Body of pancreas (tissue), 4 donors: Measurements from ENCODE around the gene KRTAP5-10. TPM values are rescaled to one million over a fixed set of nuclear protein-coding genes. Genes with fewer than 3 reads are reported as not detected.

Experiments
- ATAC-seq: fragments of 150-250 bp; one replicate; pipeline ENCODE4 v1.9.1; 2016
- DNase-seq, 4 donors: peaks; one replicate each; pipeline ENCODE4 v3.0.0-alpha.2; 2019
- H3K27ac ChIP-seq, 4 donors: fragments of 200-600 bp; sonication (generic); 1 replicate in 3 of 4; 2 replicates in 1 of 4; pipeline versions ENCODE4 v1.5.1 to v1.6.1; 2016 to 2019; ENCODE audit warnings: mild to moderate bottlenecking in 1 of 4, mixed read lengths in 1 of 4, moderate library complexity in 1 of 4
- H3K27me3 ChIP-seq, 2 donors: fragments of 200-600 bp; sonication (generic); one replicate each; pipeline ENCODE4 v1.6.0; 2016; ENCODE audit warnings: mild to moderate bottlenecking in 1 of 2
- H3K36me3 ChIP-seq, 2 donors: fragments of 200-600 bp; sonication (generic); replicated peaks in 1 of 2; 2 replicates each; pipeline ENCODE4 v1.5.1; 2016; ENCODE audit warnings: low read depth in 2 of 2; ENCODE audit not compliant: insufficient read depth in 1 of 2
- H3K4me1 ChIP-seq: fragments of 200-600 bp; sonication (generic); one replicate; pipeline ENCODE4 v1.6.0; 2016
- H3K4me3 ChIP-seq, 2 donors: fragments of 200-600 bp; sonication (generic); 1 replicate in 1 of 2; 2 replicates in 1 of 2; pipeline ENCODE4 v1.5.1; 2016 to 2019
- H3K9me3 ChIP-seq, 3 donors: fragments of 200-600 bp; sonication (generic); 1 replicate in 2 of 3; 2 replicates in 1 of 3; pipeline ENCODE4 v1.5.1; 2016
- CTCF ChIP-seq, 7 experiments: fragments of 450-650 bp in 4 of 7; fragments of 200-600 bp in 3 of 7; sonication (generic) in 3 of 7; IDR thresholded peaks; one replicate each; pipeline ENCODE4 v1.5.1; 2016 to 2019; ENCODE audit warnings: antibody characterized with exemption in 7 of 7
- POLR2A ChIP-seq, 3 donors: fragments of 450-650 bp; IDR thresholded peaks; one replicate each; pipeline ENCODE4 v1.6.1; 2016; ENCODE audit warnings: antibody characterized with exemption in 3 of 3, mild to moderate bottlenecking in 2 of 3
- WGBS, 2 donors: methylation state at CpG; one replicate each; pipeline ENCODE4 v1.1.5; 2017; 5-methylcytosine and 5-hydroxymethylcytosine counted together
- intact Hi-C: fragments of 100-400 bp; cut with DNase I; formaldehyde crosslinking; loops from one replicate; pipeline ENCODE4 v1.15.1; 2023
- total RNA-seq, 2 donors: library from RNA; depleted of rRNA; stranded (reverse); fragments of >200 nt; gene quantifications; one replicate each; pipeline ENCODE4 v1.1.0, GENCODE V29; 2016

The KRTAP5-10 gene
- total RNA-seq, 2 donors from 2014 or later = not detected

- intact Hi-C loops = no loop called here
- Histone ChIP-seq H3K36me3 (no peaks in the 10 kb centered on the region), H3K4me3 (no peak overlapping the region), H3K27ac (no peak overlapping the region), H3K27me3 (no peaks in the 10 kb centered on the region), H3K4me1 (no peaks in the 10 kb centered on the region), H3K9me3 (no peaks in the 10 kb centered on the region)
- 89 to 100% methylated on average over 2 to 11 of the region's 11 CpGs for WGBS, 2 donors
- no peak for ATAC-seq
- DNase-seq = no peak
- no peak for TF ChIP-seq CTCF (IDR thresholded peaks at IDR 0.05)
- no peak for TF ChIP-seq POLR2A (IDR thresholded peaks at IDR 0.05)
These were observed 9.9 kb upstream of the KRTAP5-10 start for GRCh38 chr11:71555508-71555907.

- intact Hi-C loops = no loop called here
- H3K4me3 ChIP-seq = no peak overlapping the region
- H3K36me3 ChIP-seq = no peaks in the 10 kb centered on the region
- 86 to 90% methylated on average over 4 of the region's 4 CpGs for WGBS, 2 donors
- H3K27me3 ChIP-seq = no peaks in the 10 kb centered on the region
- ATAC-seq = no peak
- no peaks in the 10 kb centered on the region for H3K4me1 ChIP-seq
- no peaks in the 10 kb centered on the region for H3K9me3 ChIP-seq
- DNase-seq = no peak
- TF ChIP-seq POLR2A (IDR thresholded peaks at IDR 0.05) = no peak
- TF ChIP-seq CTCF (IDR thresholded peaks at IDR 0.05) = no peak
- H3K27ac ChIP-seq = no peak overlapping the region
These were observed 9.3 kb upstream of the KRTAP5-10 start for GRCh38 chr11:71556018-71556417.

GRCh38 chr11:71557257-71557656, 8.1 kb upstream of the KRTAP5-10 start:
- H3K27ac ChIP-seq = no peak overlapping the region
- no peak for TF ChIP-seq POLR2A (IDR thresholded peaks at IDR 0.05)
- TF ChIP-seq CTCF (IDR thresholded peaks at IDR 0.05) = no peak
- no peak overlapping the region for H3K4me3 ChIP-seq
- no peak for DNase-seq
- H3K4me1 ChIP-seq = no peaks in the 10 kb centered on the region
- intact Hi-C loops = no loop called here
- H3K27me3 ChIP-seq = no peaks in the 10 kb centered on the region
- no peaks in the 10 kb centered on the region for H3K36me3 ChIP-seq
- ATAC-seq = no peak
- no peaks in the 10 kb centered on the region for H3K9me3 ChIP-seq

GRCh38 chr11:71558996-71559395, 6.4 kb upstream of the KRTAP5-10 start:
- DNase-seq (no peak), ATAC-seq (no peak)
- no peaks in the 10 kb centered on the region for H3K4me1 ChIP-seq
- H3K4me3 ChIP-seq = no peak overlapping the region
- H3K36me3 ChIP-seq = no peaks in the 10 kb centered on the region
- no peak overlapping the region for H3K27ac ChIP-seq
- no peaks in the 10 kb centered on the region for H3K27me3 ChIP-seq
- WGBS, 2 donors = 50 to 56% methylated on average over 1 of the region's 1 CpG
- no peaks in the 10 kb centered on the region for H3K9me3 ChIP-seq
- TF ChIP-seq CTCF (IDR thresholded peaks at IDR 0.05) (no peak), POLR2A (IDR thresholded peaks at IDR 0.05) (no peak)
- intact Hi-C loops = no loop called here

- Histone ChIP-seq H3K4me3 (no peak overlapping the region), H3K36me3 (no peaks in the 10 kb centered on the region), H3K27ac (no peak overlapping the region), H3K27me3 (no peaks in the 10 kb centered on the region), H3K9me3 (no peaks in the 10 kb centered on the region), H3K4me1 (no peaks in the 10 kb centered on the region)
- no peak for DNase-seq
- TF ChIP-seq CTCF (IDR thresholded peaks at IDR 0.05) = no peak
- TF ChIP-seq POLR2A (IDR thresholded peaks at IDR 0.05) = no peak
- no peak for ATAC-seq
- intact Hi-C loops = no loop called here
These were observed 3.2 kb upstream of the KRTAP5-10 start for GRCh38 chr11:71562120-71562519.
